ENCODE data around the gene IFNG. TPM values are rescaled to one million over a fixed set of nuclear protein-coding genes. Genes with fewer than 3 reads are reported as not detected.

The IFNG gene
- total and polyA plus RNA-seq, 9 of the 15 experiments (the other 6 are each of a cell fraction or from before 2014, with no cell fraction given) = 0.38 TPM; not detected in 8

- in situ Hi-C loops (cut with MboI) = no loop called here
- BruUV-seq (replicated peaks) = no TSS peak
- no peaks in the 10 kb centered on the region for H3K4me1 ChIP-seq (replicated peaks in 1 of 2; ENCODE audit: control insufficient read depth in 2 of 2, insufficient read depth in 2 of 2, low read length in 2 of 2)
- intact Hi-C loops (cut with micrococcal nuclease) = no loop called here
- H3K9me3 ChIP-seq (replicated peaks; ENCODE audit: control insufficient read depth, insufficient read depth, low read depth, low read length) = no peaks in the 10 kb centered on the region
- CTCF ChIA-PET (ENCODE audit: low intra/inter-chr PET ratio) = no interaction called here
- H3K4me2 ChIP-seq (ENCODE audit: insufficient read depth, low read length) = no peak overlapping the region
- H2AFZ ChIP-seq (ENCODE audit: low read depth, low read length) = no peak overlapping the region
- WGBS (ENCODE audit: insufficient coverage, low coverage, missing lambda C conversion rate) = 0% methylated on average over 2 of the region's 2 CpGs
- no peak overlapping the region for H3K27ac ChIP-seq (ENCODE audit: extremely low read depth, low read depth, low read length)
- H3K9ac ChIP-seq (ENCODE audit: insufficient read depth in 1 of 2, low read depth in 2 of 2, low read length in 2 of 2) = no peak overlapping the region
- no peaks in the 10 kb centered on the region for H4K20me1 ChIP-seq (replicated peaks; ENCODE audit: control insufficient read depth, insufficient read depth, low read length)
- POLR2A ChIA-PET = no interaction called here
- ATAC-seq (no peak), FAIRE-seq (no peak), DNase-seq (ENCODE audit: extremely low read depth in 1 of 4, low spot score in 3 of 4) (no peak)
- no peak overlapping the region for H3K4me3 ChIP-seq
- no peaks in the 10 kb centered on the region for H3K9me1 ChIP-seq (ENCODE audit: control insufficient read depth, insufficient read depth, low read length)
- no peaks in the 10 kb centered on the region for H3K36me3 ChIP-seq (ENCODE audit: control insufficient read depth, insufficient read depth, low read length)
- no peaks in the 10 kb centered on the region for H3K79me2 ChIP-seq (ENCODE audit: control insufficient read depth, insufficient read depth, low read length)
- peaks cover 4 to 7% of the 10 kb centered on the region in 2 experiments; a peak in 3 of 5 replicates for H3K27me3 ChIP-seq (ENCODE audit: control insufficient read depth in 2 of 2, insufficient read depth in 2 of 2, low read length in 2 of 2)
- no peak for TF ChIP-seq ZKSCAN8 (CRISPR knock-in tag; IDR thresholded peaks at IDR 0.05)
- no peak for TF ChIP-seq NFE2 (IDR thresholded peaks at IDR 0.05; ENCODE audit: low read depth)
- TF ChIP-seq, protein P1, sequence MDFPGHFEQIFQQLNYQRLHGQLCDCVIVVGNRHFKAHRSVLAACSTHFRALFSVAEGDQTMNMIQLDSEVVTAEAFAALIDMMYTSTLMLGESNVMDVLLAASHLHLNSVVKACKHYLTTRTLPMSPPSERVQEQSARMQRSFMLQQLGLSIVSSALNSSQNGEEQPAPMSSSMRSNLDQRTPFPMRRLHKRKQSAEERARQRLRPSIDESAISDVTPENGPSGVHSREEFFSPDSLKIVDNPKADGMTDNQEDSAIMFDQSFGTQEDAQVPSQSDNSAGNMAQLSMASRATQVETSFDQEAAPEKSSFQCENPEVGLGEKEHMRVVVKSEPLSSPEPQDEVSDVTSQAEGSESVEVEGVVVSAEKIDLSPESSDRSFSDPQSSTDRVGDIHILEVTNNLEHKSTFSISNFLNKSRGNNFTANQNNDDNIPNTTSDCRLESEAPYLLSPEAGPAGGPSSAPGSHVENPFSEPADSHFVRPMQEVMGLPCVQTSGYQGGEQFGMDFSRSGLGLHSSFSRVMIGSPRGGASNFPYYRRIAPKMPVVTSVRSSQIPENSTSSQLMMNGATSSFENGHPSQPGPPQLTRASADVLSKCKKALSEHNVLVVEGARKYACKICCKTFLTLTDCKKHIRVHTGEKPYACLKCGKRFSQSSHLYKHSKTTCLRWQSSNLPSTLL (IDR thresholded peaks at IDR 0.05) = no peak
- TF ChIP-seq, protein P2, sequence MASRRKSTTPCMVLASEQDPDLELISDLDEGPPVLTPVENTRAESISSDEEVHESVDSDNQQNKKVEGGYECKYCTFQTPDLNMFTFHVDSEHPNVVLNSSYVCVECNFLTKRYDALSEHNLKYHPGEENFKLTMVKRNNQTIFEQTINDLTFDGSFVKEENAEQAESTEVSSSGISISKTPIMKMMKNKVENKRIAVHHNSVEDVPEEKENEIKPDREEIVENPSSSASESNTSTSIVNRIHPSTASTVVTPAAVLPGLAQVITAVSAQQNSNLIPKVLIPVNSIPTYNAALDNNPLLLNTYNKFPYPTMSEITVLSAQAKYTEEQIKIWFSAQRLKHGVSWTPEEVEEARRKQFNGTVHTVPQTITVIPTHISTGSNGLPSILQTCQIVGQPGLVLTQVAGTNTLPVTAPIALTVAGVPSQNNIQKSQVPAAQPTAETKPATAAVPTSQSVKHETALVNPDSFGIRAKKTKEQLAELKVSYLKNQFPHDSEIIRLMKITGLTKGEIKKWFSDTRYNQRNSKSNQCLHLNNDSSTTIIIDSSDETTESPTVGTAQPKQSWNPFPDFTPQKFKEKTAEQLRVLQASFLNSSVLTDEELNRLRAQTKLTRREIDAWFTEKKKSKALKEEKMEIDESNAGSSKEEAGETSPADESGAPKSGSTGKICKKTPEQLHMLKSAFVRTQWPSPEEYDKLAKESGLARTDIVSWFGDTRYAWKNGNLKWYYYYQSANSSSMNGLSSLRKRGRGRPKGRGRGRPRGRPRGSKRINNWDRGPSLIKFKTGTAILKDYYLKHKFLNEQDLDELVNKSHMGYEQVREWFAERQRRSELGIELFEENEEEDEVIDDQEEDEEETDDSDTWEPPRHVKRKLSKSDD (conservative IDR thresholded peaks at IDR 0.05; ENCODE audit: low read length) = no peak
- no peak for TF ChIP-seq NR2C2 (CRISPR knock-in tag; IDR thresholded peaks at IDR 0.05)
- no peak for TF ChIP-seq NR2C2 (tag; IDR thresholded peaks at IDR 0.05)
- no peak for TF ChIP-seq E2F4 (CRISPR knock-in tag; IDR thresholded peaks at IDR 0.05; ENCODE audit: low read depth)
- TF ChIP-seq SRSF3 (IDR thresholded peaks at IDR 0.05; ENCODE audit: insufficient read depth, low read length) = no peak
- TF ChIP-seq ERF (CRISPR knock-in tag; IDR thresholded peaks at IDR 0.05) = no peak
- TF ChIP-seq NCOA2 (IDR thresholded peaks at IDR 0.05; ENCODE audit: partially characterized antibody in 2 of 2) = no peak
- TF ChIP-seq RBM17 (IDR thresholded peaks at IDR 0.05; ENCODE audit: borderline replicate concordance, low read depth, low read length) = no peak
- no peak for TF ChIP-seq NBN (IDR thresholded peaks at IDR 0.05; ENCODE audit: low read depth)
- no peak for TF ChIP-seq IRF2 (CRISPR knock-in tag; IDR thresholded peaks at IDR 0.05)
- TF ChIP-seq MAFK (IDR thresholded peaks at IDR 0.05; ENCODE audit: low read length) = no peak
- TF ChIP-seq STAG1 (CRISPR knock-in tag; IDR thresholded peaks at IDR 0.05; ENCODE audit: borderline replicate concordance) = no peak
Observed at GRCh38 chr12:68162374-68162773, 2.8 kb upstream of the IFNG start.

Measured in K562 (cell line).